Measurements from ENCODE around the gene ZDHHC11.

ZDHHC11 gene

DNA sequence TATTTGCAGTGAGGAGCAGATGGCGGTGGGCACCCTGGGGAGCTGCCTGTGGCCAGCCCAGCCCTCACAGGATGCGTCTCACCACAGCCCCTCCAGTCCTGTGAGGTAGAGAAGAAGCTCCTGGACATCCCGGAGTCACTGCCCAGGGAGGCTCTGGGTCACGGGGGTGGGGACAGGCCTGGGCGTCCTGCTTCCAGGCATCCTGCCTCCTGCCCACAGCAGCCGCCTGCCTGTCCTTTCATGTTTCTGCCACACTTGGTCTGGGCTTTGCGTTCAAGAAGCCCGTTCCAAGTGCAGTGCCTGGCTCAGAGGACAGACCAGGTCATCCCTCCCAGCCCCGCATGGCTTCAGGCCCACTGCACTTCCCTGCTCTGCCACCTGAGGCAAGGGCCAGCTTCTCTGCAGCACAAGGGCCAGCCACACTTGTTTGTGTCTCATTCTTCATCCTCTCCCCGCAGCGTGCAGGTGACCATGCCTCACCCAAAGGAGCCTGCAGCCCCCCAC, 104.5 kb downstream of the ZDHHC11 start:
- DNase-seq (ENCODE audit: low spot score): no peak

Measured in GM03348 (cell line).